Left ventricle myocardium inferior (tissue), 1 donor: ENCODE data around the gene BHLHE23. TPM values are rescaled to one million over a fixed set of nuclear protein-coding genes. Genes with fewer than 3 reads are reported as not detected.

Experiments used
- DNase-seq: peaks from one replicate; pipeline ENCODE4 v3.0.0-alpha.2; 2020
- H3K27ac ChIP-seq: fragments of 200-600 bp; replicated peaks from 2 replicates; pipeline ENCODE4 v1.8.0; 2021
- H3K27me3 ChIP-seq: fragments of 200-600 bp; 2 replicates; pipeline ENCODE4 v1.8.0; 2021; ENCODE audit warnings: low read depth
- H3K36me3 ChIP-seq: fragments of 200-600 bp; 2 replicates; pipeline ENCODE4 v1.8.0; 2021
- H3K4me1 ChIP-seq: fragments of 200-600 bp; 2 replicates; pipeline ENCODE4 v1.8.0; 2021
- H3K4me3 ChIP-seq: fragments of 200-600 bp; 2 replicates; pipeline ENCODE4 v1.8.0; 2021; ENCODE audit warnings: mild to moderate bottlenecking, moderate library complexity
- H3K9me3 ChIP-seq: fragments of 200-600 bp; replicated peaks from 2 replicates; pipeline ENCODE4 v1.8.0; 2021
- CTCF ChIP-seq: fragments of 200-600 bp; IDR thresholded peaks from 2 replicates; pipeline ENCODE4 v1.8.0; 2021; ENCODE audit warnings: antibody characterized with exemption, mild to moderate bottlenecking, borderline replicate concordance
- intact Hi-C: fragments of 100-400 bp; cut with micrococcal nuclease; formaldehyde crosslinking; loops from one replicate; pipeline ENCODE4 v1.11.0; 2022
- total RNA-seq: library from RNA; stranded (reverse); fragmentation: NEBNext Ultra II Directional; extraction: Animal tissue kit (Norgen Biotek cat#: 25700); gene quantifications from one replicate; pipeline ENCODE4 v1.2.1, GENCODE V29; 2021
- donor health status: DM: no; HTN: yes; CAD: no; lungs with severe emphysema.

Gene BHLHE23
- total RNA-seq, 1 donor from 2014 or later = not detected

DNA sequence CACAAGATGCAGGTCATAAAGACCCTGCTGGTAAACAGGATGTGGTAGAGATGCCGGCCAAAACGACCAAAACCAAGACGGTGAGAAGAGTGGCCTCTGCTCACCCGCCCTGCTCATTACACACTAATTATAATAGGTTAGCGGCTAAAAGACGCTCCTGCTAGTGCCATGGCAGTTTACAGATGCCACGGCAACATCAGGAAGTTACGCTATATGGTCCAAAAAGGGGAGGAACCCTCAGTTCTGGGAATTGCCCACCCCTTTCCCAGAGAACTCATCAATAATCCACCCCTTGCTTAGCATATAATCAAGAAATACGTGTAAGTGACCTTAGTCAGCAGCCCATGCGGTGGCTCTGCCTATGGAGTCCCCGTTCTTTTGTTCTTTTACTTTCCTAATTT, 17.6 kb downstream of the BHLHE23 start:
- Histone ChIP-seq H3K36me3 (no peaks in the 10 kb centered on the region), H3K9me3 (no peaks in the 10 kb centered on the region), H3K4me3 (no peak overlapping the region), H3K4me1 (no peaks in the 10 kb centered on the region), H3K27me3 (peaks cover 88% of the 10 kb centered on the region), H3K27ac (no peak overlapping the region)
- no peak for TF ChIP-seq CTCF
- intact Hi-C loops = no loop called here
- no peak for DNase-seq

DNA sequence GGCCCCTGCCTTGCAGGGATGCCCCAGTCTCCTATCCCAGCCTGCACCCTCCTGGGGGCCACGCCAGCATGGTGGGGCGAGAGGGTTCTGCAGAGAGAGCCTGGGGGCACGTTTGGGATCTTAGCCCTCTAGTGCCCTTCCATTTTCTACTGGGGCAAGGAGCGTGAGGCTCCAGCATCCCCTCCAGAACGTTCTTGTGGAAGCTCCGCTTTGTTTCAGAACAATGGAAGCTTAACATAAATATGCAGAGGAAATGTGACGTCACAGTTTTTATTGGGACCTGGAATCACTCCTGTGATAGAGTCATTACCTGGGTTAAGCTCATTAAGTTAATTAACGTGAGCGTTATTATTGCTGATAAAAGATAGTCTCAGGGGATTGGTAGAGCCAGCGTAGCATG, 19.6 kb downstream of the BHLHE23 start:
- peaks cover 94% of the 10 kb centered on the region for H3K27me3 ChIP-seq
- no peak for TF ChIP-seq CTCF
- no peaks in the 10 kb centered on the region for H3K4me1 ChIP-seq

DNA sequence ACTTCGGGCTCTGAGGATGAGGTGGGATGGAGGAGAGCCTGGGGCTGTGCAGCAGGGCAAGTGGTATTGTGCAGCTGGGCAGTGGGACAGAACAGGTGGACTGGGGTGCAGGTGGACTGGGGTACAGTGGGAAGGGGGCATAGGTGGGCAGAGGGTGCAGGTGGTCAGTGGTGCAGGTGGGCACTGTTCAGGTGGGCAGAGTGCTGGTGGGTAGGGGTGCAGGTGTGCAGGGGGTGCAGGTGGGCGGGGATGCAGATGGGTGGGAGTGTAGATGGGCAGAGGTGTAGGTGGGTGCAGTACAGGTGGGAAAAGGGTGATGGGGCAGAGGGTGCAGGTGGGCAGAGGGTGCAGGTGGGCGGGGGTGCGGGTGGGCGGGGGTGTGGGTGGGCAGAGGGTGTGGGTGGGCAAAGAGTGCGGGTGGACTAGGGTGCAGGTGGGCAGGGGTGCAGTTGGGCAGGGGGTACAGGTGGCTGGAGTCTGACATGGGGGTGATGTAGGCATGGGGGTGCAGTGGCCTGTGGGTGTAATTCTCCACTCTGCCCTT, 20.4 kb downstream of the BHLHE23 start:
- no peaks in the 10 kb centered on the region for H3K4me1 ChIP-seq
- H3K27me3 ChIP-seq = peaks cover 94% of the 10 kb centered on the region
- H3K27ac ChIP-seq = no peak overlapping the region
- no peak for TF ChIP-seq CTCF
- intact Hi-C loops = no loop called here
- H3K4me3 ChIP-seq = no peak overlapping the region
- DNase-seq = no peak
- no peaks in the 10 kb centered on the region for H3K9me3 ChIP-seq
- H3K36me3 ChIP-seq = no peaks in the 10 kb centered on the region

More for the DNA sequence above, 19.6 kb downstream of the BHLHE23 start:
- no peaks in the 10 kb centered on the region for H3K36me3 ChIP-seq
- DNase-seq = no peak
- no peaks in the 10 kb centered on the region for H3K9me3 ChIP-seq
- intact Hi-C loops = no loop called here
- no peak overlapping the region for H3K27ac ChIP-seq
- no peak overlapping the region for H3K4me3 ChIP-seq

DNA sequence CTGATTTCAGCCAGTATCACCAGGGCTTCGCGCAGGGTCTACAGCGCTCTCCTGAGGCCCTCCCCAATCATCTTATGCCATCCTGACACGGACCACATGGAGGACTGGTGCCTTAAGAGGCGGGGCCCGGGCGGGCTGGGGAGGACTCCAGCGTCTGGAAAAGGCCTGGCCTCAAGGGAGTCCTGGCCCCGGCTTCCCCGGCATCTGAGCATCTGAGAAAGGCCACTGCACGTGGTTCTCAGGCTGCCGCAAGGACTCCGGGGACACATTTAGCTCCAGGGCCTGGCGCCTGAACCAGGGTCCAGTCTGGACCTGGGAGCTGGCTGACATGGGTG, 21.4 kb downstream of the BHLHE23 start:
- DNase-seq = peak; percentile 45
- Histone ChIP-seq H3K4me3 (no peak overlapping the region), H3K36me3 (no peaks in the 10 kb centered on the region), H3K27ac (peak overlapping the region; percentile 40), H3K9me3 (no peaks in the 10 kb centered on the region), H3K4me1 (no peaks in the 10 kb centered on the region), H3K27me3 (peaks cover 94% of the 10 kb centered on the region)
- no peak for TF ChIP-seq CTCF
- intact Hi-C loops = no loop called here

- no peak overlapping the region for H3K4me3 ChIP-seq
- no peaks in the 10 kb centered on the region for H3K4me1 ChIP-seq
- no peaks in the 10 kb centered on the region for H3K9me3 ChIP-seq
- H3K27me3 ChIP-seq = peaks cover 96% of the 10 kb centered on the region
- intact Hi-C loops = no loop called here
- H3K36me3 ChIP-seq = no peaks in the 10 kb centered on the region
- peak overlapping the region; percentile 40 for H3K27ac ChIP-seq
- no peak for TF ChIP-seq CTCF
- DNase-seq = no peak
These were observed 21.9 kb downstream of the BHLHE23 start for GRCh38 chr20:62984666-62985443.
